HG03442 (cell line): ENCODE measurements around the gene ANAPC13.

Source experiments
- ATAC-seq: cut with Tn5 transposase; IDR thresholded peaks from one replicate; pipeline ENCODE4 v1.9.1; 2021; ENCODE audit warnings: mild to moderate bottlenecking, moderate library complexity; ENCODE audit not compliant: unreplicated experiment

ANAPC13 gene

GRCh38 chr3:134483195-134483900 is 2.4 kb downstream of the ANAPC13 start:
- ATAC-seq, result no peak

DNA sequence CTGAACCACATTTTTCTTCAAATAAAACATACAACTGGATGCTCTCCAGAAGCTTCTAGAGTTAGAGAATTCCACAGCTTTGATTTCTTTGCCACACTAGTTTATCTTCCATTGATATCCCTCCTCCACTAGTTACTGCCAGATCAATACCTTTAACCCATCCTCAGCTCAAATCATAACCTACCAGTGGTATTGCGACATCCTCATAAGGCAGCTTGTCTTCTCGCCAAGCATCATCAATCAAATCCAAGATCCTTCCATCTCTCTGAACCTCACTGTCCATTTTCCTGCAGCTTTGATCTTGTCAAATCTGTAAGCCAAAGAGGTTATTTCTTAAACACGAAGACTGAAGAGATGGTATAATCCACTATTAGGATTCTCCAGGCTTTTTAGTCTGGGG is 3.2 kb downstream of the ANAPC13 start:
- ATAC-seq, result no peak

GRCh38 chr3:134481166-134481565 is 4.6 kb downstream of the ANAPC13 start:
- ATAC-seq, result no peak

- no peak for ATAC-seq
Observed at GRCh38 chr3:134480546-134480945, 5.2 kb downstream of the ANAPC13 start.

- no peak for ATAC-seq
Observed at GRCh38 chr3:134477938-134478337, 7.8 kb downstream of the ANAPC13 start.

DNA sequence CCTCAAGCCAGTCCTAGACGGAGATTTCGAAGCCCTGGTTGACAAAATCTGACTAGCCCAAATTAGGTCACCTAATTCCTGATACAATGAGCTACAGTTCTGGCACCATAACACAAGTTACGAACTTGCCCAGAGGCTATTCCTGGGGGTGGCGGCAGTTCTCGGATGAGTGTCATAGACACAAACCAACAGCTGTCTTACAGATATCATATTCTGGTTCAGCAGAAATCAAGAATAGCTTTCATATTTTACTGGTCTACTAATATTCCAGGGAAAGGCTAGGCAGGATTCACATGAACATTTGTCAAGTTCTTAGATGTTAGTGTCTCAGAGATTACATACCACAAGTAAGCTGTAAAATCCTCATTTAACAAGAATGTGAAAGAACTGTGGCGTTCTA is 8.8 kb downstream of the ANAPC13 start:
- ATAC-seq, result no peak

DNA sequence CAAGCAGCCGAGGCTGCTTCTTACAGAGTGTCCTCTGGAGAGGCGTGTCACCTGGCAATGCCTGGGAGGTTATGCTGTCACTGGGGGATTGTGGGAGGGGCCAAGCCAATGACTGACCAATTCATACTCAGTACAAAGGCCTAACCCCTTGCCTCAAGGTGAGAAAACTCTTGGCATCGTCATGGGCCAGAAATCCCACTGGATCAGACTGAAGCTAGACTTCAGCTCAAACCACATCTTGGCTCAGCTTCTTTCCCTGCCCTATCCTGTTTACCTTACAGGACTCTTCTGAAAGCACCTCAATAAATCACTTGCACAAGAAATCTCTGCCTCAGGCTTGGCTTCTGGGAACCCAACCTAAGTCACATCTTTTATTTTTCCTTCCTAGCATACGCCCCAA is 9.5 kb downstream of the ANAPC13 start:
- no peak for ATAC-seq

DNA sequence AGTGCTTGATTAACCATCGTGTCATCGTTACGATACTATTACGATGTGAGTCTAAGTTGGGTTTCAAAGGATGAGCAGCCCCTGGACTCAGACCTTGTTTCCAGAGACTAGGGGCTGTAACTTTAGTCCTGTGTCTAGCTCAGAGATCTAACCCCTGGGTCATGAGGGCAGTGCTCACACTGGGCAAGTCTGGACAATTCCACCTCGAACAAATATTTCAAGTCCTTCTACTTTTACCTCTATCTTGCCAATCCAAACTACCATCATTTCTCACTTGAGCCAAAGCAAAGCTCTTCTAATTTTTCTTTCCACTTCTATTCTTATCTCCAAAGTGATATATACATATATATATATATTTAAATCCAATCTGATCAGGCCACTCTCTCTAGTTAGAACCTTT is 10.8 kb downstream of the ANAPC13 start:
- ATAC-seq, result no peak

DNA sequence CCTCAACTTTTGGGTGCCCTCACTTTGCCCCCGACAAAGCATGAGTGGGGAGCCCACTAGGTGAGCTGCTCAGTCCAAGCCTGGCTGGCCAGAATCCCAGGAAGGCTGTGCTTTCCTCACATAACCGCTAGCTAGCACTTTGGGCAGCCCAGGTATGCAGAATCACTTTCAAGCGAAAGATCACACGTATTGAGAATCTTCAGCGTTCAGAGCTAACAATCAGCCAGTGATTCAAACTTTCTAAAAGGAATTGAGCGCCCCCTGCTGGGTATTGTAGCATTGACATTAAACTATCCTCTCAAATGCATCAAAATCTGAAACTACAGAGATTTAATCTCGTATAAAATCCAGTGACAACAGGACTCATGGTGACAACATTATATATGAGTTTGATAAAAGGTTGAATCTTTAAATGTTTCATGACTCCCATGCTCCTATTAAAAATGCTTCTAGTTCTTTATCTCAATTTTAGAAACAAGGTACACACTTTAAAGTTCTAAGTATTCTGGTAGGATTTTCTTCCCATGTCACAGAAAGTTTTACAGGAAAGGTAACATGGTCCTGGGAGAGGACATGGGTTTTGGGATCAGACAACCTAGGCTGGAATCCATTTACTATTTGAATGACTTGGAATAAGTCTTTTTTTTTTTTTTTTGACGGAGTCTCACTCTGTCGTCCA is 11.8 kb downstream of the ANAPC13 start:
- ATAC-seq, result no peak

- no peak for ATAC-seq
Observed at GRCh38 chr3:134472831-134473230, 13.0 kb downstream of the ANAPC13 start.

GRCh38 chr3:134471521-134472193 is 14.1 kb downstream of the ANAPC13 start:
- ATAC-seq, result no peak

- ATAC-seq, result no peak
Observed at GRCh38 chr3:134468519-134468918, 17.3 kb downstream of the ANAPC13 start.

GRCh38 chr3:134466331-134466730 is 19.5 kb downstream of the ANAPC13 start:
- ATAC-seq, result no peak

DNA sequence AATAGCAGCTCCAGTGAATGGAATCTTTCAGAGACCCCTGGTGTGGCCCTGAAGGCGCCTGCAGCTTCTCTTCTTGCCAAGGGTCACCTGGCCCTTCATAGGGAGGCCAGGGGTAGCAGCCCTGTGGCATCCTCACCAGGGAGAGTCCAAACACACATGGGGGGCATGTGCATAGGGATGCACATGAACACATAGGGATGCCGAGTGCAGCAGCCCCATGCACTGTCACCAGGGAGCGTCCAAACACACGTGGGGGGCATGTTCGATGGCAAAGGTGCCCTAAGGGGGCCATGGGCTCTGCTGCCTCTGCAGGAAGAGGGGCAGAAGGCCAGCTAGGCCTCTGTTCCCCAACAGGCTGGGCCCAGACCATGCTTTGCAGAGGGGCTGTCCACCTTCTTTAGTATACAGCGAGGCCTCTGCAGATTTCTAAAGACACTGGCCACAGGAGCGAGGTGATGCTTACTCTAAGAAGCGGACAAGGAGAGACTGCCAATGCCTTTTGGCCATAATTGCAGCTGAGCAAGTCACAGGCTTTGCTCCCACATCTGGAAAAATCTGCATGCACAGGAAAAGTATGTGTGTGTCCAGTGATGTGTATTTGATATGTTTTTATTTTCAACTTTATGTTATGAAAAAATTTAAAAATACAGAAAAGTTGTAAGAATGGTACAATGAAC is 21.0 kb downstream of the ANAPC13 start:
- ATAC-seq, result no peak

- ATAC-seq, result no peak
Observed at GRCh38 chr3:134464064-134464688, 21.6 kb downstream of the ANAPC13 start.

GRCh38 chr3:134463676-134464063 is 22.1 kb downstream of the ANAPC13 start:
- ATAC-seq, result no peak

DNA sequence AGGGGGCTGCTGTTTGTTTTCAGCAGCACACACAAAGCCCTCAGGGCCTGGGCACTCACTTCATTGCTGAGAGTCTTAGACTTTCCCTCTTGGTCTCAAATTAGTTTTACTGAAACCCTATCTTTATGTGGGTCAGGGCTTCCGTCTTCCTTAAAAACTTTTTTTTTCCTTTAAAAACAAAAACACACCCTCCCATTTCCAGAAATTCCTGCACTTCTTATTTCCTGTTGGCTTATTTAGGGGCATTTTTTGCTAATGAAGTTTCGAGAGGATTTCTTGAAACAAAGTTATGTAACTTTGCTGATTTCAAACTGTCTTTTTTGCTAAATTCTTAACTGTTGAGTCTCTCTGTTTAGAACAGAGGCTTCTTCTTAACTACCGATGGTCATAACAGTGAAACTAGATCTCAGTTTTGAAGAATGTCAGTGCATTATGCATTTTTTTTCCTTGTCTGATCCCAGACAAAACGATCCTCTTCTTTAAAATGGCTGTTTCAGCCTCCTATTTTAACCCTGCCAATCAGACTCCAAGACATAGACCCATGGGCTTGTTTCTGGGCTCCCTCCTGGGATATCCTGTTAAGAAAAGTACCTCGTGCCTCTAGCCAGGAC is 23.3 kb downstream of the ANAPC13 start:
- ATAC-seq, result no peak

DNA sequence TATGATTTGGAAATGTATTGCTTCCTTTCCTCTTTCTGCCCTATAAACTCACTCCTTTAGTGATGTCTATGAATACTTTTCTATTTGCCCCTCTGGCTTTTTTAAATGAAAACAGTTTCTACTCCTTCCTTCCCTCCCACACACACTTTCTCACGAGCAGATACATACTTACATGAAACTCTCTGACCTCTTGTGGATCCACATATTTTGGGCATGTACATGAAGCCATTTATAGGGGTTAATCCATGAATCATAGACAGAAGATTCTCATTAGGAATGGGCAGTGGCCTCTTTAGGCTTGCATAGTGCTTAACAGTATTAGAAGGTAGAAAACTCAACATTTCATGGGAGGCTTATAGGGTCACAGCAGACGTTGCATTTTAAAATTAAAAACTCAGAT is 24.8 kb downstream of the ANAPC13 start:
- ATAC-seq, result no peak

DNA sequence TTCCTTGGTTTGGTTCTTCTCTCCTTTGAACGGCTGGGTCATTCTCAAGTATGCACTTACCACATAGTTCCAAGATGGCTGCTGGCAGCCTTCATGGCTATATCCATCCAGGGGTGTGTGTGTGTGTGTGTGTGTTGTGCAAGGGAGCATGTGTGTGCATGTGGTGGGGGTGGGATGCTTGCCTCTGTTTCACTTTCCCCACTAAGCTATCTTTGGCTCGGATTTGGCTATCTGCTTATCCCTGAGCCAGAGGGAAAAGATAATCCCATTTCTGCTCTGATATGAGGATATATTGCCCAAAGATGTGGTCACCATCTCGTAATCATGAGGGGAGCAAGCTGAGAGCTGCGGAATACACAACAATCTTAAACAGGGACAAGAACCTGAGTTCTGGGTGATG is 26.2 kb downstream of the ANAPC13 start:
- ATAC-seq, result no peak

DNA sequence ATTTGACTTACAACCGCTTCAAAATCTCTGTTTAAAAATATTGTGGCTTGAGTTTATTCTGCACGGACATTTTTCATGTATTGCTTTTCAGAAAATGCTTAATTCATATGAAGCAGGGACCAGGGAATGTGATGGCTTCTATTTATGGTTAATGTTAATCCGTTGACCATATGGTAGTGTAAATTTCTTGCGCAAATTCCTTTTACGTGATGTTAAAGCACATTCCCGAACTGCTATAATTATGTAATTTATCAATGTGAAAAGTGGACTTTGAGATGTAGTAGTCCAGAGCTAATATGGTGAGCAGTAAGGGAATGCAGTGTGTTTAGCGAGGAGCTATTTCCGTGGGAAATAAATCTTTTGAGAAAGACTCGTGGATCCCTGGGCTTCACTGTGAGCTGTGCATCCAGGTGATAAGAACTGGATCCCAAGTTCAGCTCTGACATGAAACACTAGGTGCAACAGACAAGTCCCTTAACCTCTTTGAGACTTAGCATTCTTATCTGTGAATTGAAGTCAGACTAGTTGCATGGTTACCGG is 27.3 kb downstream of the ANAPC13 start:
- no peak for ATAC-seq
